Mesenchymal stem cell (in vitro differentiated cells and primary cell): ENCODE data around the gene SORBS1.

Experiments
- DNase-seq: peaks from one replicate; pipeline ENCODE4 v3.0.0-alpha.2; 2013
- H2AFZ ChIP-seq: one replicate; pipeline ENCODE4 v1.6.1; 2013; ENCODE audit warnings: low read depth, mild to moderate bottlenecking, control low read depth, inconsistent platforms, low read length, moderate library complexity
- H2AK5ac ChIP-seq: 2 replicates; pipeline ENCODE4 v1.6.1; 2013; ENCODE audit warnings: low read length, moderate library complexity, mild to moderate bottlenecking, inconsistent platforms; ENCODE audit not compliant: severe bottlenecking
- H2BK120ac ChIP-seq: one replicate; pipeline ENCODE4 v1.6.1; 2013; ENCODE audit warnings: low read depth, mild to moderate bottlenecking, inconsistent platforms, low read length, moderate library complexity
- H2BK12ac ChIP-seq, 2 experiments: one replicate each; pipeline ENCODE4 v1.6.1; 2013; ENCODE audit warnings: inconsistent platforms in 2 of 2, low read length in 2 of 2, mild to moderate bottlenecking in 2 of 2, moderate library complexity in 2 of 2, control low read depth in 1 of 2
- H2BK15ac ChIP-seq: one replicate; pipeline ENCODE4 v1.6.1; 2013; ENCODE audit warnings: mild to moderate bottlenecking, low read depth, inconsistent platforms; ENCODE audit not compliant: poor library complexity, severe bottlenecking
- H2BK5ac ChIP-seq: 2 replicates; pipeline ENCODE4 v1.6.1; 2013; ENCODE audit warnings: low read depth, mild to moderate bottlenecking, low read length, control low read depth, inconsistent platforms; ENCODE audit not compliant: poor library complexity, severe bottlenecking
- H3K14ac ChIP-seq, 2 experiments: one replicate each; pipeline ENCODE4 v1.6.1; 2013; ENCODE audit warnings: inconsistent platforms in 2 of 2, low read length in 2 of 2, control low read depth in 1 of 2, mild to moderate bottlenecking in 1 of 2, moderate library complexity in 1 of 2
- H3K18ac ChIP-seq, 2 experiments: one replicate each; pipeline ENCODE4 v1.6.1; 2013; ENCODE audit warnings: inconsistent platforms in 2 of 2, low read length in 2 of 2, control low read depth in 1 of 2, low read depth in 1 of 2, mild to moderate bottlenecking in 1 of 2
- H3K23ac ChIP-seq, 2 experiments: one replicate each; pipeline ENCODE4 v1.6.1; 2013; ENCODE audit warnings: inconsistent platforms in 2 of 2, low read length in 2 of 2, mild to moderate bottlenecking in 2 of 2, moderate library complexity in 2 of 2, control low read depth in 1 of 2
- H3K27ac ChIP-seq: 2 replicates; pipeline ENCODE4 v1.5.1; 2013; ENCODE audit warnings: mild to moderate bottlenecking, moderate library complexity, low read length, control low read depth, inconsistent platforms; ENCODE audit not compliant: poor library complexity, severe bottlenecking
- H3K27me3 ChIP-seq, 2 experiments: 2 replicates each; pipeline versions ENCODE4 v1.6.1 to v1.7.0; 2013; ENCODE audit warnings: low read length in 2 of 2, mild to moderate bottlenecking in 2 of 2, moderate library complexity in 2 of 2, control low read depth in 1 of 2, inconsistent platforms in 1 of 2; ENCODE audit not compliant: control insufficient read depth in 1 of 2, insufficient read depth in 1 of 2
- H3K36me3 ChIP-seq, 2 experiments: 2 replicates each; pipeline versions ENCODE4 v1.6.1 to v1.7.0; 2013; ENCODE audit warnings: low read length in 2 of 2, control low read depth in 1 of 2, inconsistent platforms in 1 of 2, low read depth in 1 of 2, mild to moderate bottlenecking in 1 of 2; ENCODE audit not compliant: insufficient read depth in 2 of 2, control insufficient read depth in 1 of 2
- H3K4ac ChIP-seq, 2 experiments: one replicate each; pipeline ENCODE4 v1.6.1; 2013; ENCODE audit warnings: inconsistent platforms in 2 of 2, low read length in 2 of 2, mild to moderate bottlenecking in 2 of 2, moderate library complexity in 2 of 2, control low read depth in 1 of 2, low read depth in 1 of 2
- H3K4me1 ChIP-seq: 2 replicates; pipeline ENCODE4 v1.6.1; 2013; ENCODE audit warnings: low read depth, low read length, control low read depth; ENCODE audit not compliant: control insufficient read depth, insufficient read depth
- H3K4me2 ChIP-seq: 2 replicates; pipeline ENCODE4 v1.6.1; 2013; ENCODE audit warnings: low read length, mild to moderate bottlenecking, inconsistent platforms; ENCODE audit not compliant: poor library complexity, severe bottlenecking
- H3K4me3 ChIP-seq, 2 experiments: 2 replicates each; pipeline versions ENCODE4 v1.5.1 to v1.7.0; 2013; ENCODE audit warnings: low read length in 2 of 2, mild to moderate bottlenecking in 2 of 2, control low read depth in 1 of 2, low read depth in 1 of 2; ENCODE audit not compliant: insufficient read depth in 1 of 2
- H3K79me1 ChIP-seq: replicated peaks from 2 replicates; pipeline ENCODE4 v1.6.1; 2013; ENCODE audit warnings: mild to moderate bottlenecking, control low read depth, low read length, inconsistent platforms; ENCODE audit not compliant: poor library complexity, severe bottlenecking
- H3K9ac ChIP-seq: 2 replicates; pipeline ENCODE4 v1.7.0; 2013; ENCODE audit warnings: mild to moderate bottlenecking, low read length, moderate library complexity
- H3K9me3 ChIP-seq: 2 replicates; pipeline ENCODE4 v1.7.0; 2013; ENCODE audit warnings: mild to moderate bottlenecking, low read length; ENCODE audit not compliant: control insufficient read depth
- H4K8ac ChIP-seq: one replicate; pipeline ENCODE4 v1.6.1; 2013; ENCODE audit warnings: inconsistent platforms, mild to moderate bottlenecking, low read length, moderate library complexity
- H4K91ac ChIP-seq: one replicate; pipeline ENCODE4 v1.6.1; 2013; ENCODE audit warnings: mild to moderate bottlenecking, low read length, inconsistent platforms
- WGBS: methylation state at CpG from one replicate; pipeline ENCODE4 v1.1.7; 2013; ENCODE audit warnings: mixed read lengths; 5-methylcytosine and 5-hydroxymethylcytosine counted together

Gene SORBS1

DNA sequence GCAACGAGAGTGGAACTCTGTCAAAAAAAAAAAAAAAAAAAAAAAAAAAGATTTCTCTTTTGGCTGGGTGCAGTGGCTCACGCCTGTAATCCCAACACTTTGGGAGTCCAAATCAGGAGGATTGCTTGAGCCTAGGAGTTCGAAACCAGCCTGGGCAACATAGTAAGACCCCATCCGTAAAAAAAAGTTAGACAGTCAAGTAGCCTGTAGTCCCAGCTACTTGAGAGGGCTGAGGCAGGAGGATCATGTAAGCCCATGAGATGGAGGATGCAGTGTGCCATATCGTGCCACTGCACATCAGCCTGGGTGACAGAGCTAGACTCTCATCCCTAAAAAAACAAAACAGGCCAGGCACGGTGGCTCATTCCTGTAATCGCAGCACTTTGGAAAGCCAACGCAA lies 295.6 kb downstream of the SORBS1 start:
- no peak overlapping the region for H2BK5ac ChIP-seq

DNA sequence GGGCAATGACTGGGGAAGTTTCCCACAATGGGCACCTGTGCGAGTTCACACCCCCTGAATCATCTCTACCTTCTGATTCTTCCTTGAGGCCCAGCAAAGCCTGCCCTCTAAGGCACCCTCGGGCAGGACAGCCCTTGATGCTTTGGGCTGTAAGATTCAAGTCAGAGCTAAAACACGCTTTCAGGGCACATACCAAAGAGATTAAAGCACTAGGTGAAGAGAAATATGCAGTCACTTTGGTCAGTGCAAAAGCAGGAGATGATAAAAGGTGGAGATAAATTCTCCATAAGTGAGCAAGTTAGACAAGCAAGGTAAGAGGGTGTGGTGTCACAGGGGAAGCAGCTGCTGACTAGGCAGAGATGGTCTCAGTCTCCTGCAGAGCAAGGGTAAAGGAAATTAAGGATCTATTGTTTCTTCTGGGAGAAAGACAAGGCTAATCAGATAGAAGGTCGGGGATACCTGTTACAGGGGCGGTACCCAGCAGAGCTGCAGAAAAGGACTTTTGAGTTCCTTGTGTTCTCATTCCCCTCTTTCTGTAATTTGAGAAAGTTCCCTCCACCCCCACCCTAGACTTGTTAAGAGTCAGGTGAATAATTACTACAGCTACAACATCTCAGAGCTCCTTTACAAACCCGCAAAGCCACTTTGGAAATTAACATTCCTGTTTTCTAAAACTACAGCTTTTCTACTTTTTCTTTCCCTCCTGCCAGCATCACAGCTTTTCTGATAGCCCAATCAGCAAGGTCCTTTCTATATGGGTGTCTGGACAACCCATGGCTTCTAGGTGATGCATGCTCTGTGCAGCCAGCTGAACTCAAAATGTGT lies 296.7 kb downstream of the SORBS1 start:
- H3K9me3 ChIP-seq, result no peaks in the 10 kb centered on the region

More for the DNA sequence above, 295.6 kb downstream of the SORBS1 start:
- Histone ChIP-seq H4K8ac (no peak overlapping the region), H3K18ac (no peak overlapping the region), H3K4me1 (peaks cover 25% of the 10 kb centered on the region), H3K14ac (no peak overlapping the region), H3K4me2 (no peak overlapping the region), H3K27ac (no peak overlapping the region), H2AFZ (no peak overlapping the region), H2BK15ac (no peak overlapping the region), H3K4me3 (no peak overlapping the region), H4K91ac (no peak overlapping the region), H3K79me1 (peaks cover 17% of the 10 kb centered on the region), H2BK12ac (no peak overlapping the region), H2BK120ac (no peak overlapping the region), H2AK5ac (no peak overlapping the region), H3K4ac (no peak overlapping the region), H3K23ac (no peak overlapping the region), H3K36me3 (peaks cover 0 to 20% of the 10 kb centered on the region in 2 experiments), H3K27me3 (no peaks in the 10 kb centered on the region), H3K9ac (no peak overlapping the region), H3K9me3 (no peaks in the 10 kb centered on the region)
- DNase-seq, result no peak
- WGBS, result 98% methylated on average over 8 of the region's 8 CpGs

DNA sequence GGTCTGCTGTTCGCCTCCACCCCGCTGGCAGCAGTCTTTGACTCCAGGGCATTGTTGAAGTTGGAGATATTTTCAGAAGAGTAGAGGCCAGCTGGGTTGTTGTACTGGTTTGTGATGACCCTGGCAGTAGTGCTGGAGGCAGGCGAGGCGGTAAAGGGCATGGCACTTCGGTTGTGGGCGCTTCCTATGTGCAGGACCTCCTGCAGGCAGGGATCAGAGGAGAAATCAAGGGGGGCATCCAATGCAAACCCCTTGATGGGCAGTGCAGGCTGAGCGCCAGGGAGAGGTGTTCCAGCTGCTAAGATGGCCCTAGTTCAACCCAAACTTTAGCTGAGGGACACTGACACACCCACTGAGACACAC lies 297.3 kb downstream of the SORBS1 start:
- H3K4me2 ChIP-seq, result no peak overlapping the region
- no peak for DNase-seq
- no peaks in the 10 kb centered on the region for H3K27me3 ChIP-seq
- peak overlapping the region; percentile 18 for H2BK15ac ChIP-seq
- H4K91ac ChIP-seq, result no peak overlapping the region
- peak overlapping the region; percentile 86 for H2AK5ac ChIP-seq
- H3K79me1 ChIP-seq, result peaks cover 14% of the 10 kb centered on the region
- H2AFZ ChIP-seq, result no peak overlapping the region
- H3K4me1 ChIP-seq, result peaks cover 29% of the 10 kb centered on the region
- 94% methylated on average over 7 of the region's 7 CpGs for WGBS
- H3K27ac ChIP-seq, result peak overlapping the region; percentile 8
- no peak overlapping the region for H3K4me3 ChIP-seq
- no peak overlapping the region for H3K9ac ChIP-seq
- peak overlapping the region; percentile 13 to 75 for H3K18ac ChIP-seq
- H3K23ac ChIP-seq, result no peak overlapping the region
- H3K14ac ChIP-seq, result no peak overlapping the region
- peak overlapping the region; percentile 42 for H2BK120ac ChIP-seq
- H2BK12ac ChIP-seq, result peak overlapping the region in 1 of 2 experiments; percentile 72
- H3K36me3 ChIP-seq, result peaks cover 0 to 22% of the 10 kb centered on the region in 2 experiments
- no peak overlapping the region for H3K4ac ChIP-seq
- no peaks in the 10 kb centered on the region for H3K9me3 ChIP-seq
- peak overlapping the region; percentile 19 for H4K8ac ChIP-seq
- H2BK5ac ChIP-seq, result peak overlapping the region; percentile 57

More for the DNA sequence above, 296.7 kb downstream of the SORBS1 start:
- no peak overlapping the region for H4K8ac ChIP-seq
- no peak overlapping the region for H2BK120ac ChIP-seq
- H3K27ac ChIP-seq, result peak overlapping the region; percentile 8
- H2AFZ ChIP-seq, result no peak overlapping the region
- H4K91ac ChIP-seq, result no peak overlapping the region
- no peak overlapping the region for H3K14ac ChIP-seq
- peak overlapping the region; percentile 57 for H2BK5ac ChIP-seq
- H3K4me2 ChIP-seq, result no peak overlapping the region
- H3K23ac ChIP-seq, result no peak overlapping the region
- no peak overlapping the region for H3K4me3 ChIP-seq
- H3K4me1 ChIP-seq, result peaks cover 29% of the 10 kb centered on the region
- H3K79me1 ChIP-seq, result peaks cover 14% of the 10 kb centered on the region
- peak overlapping the region in 1 of 2 experiments; percentile 65 for H3K18ac ChIP-seq
- peak overlapping the region; percentile 18 for H2BK15ac ChIP-seq
- no peak overlapping the region for H2BK12ac ChIP-seq
- 82% methylated on average over 6 of the region's 6 CpGs for WGBS
- no peak for DNase-seq
- peaks cover 0 to 22% of the 10 kb centered on the region in 2 experiments for H3K36me3 ChIP-seq
- no peaks in the 10 kb centered on the region for H3K27me3 ChIP-seq
- H2AK5ac ChIP-seq, result peak overlapping the region; percentile 86
- no peak overlapping the region for H3K4ac ChIP-seq
- no peak overlapping the region for H3K9ac ChIP-seq

DNA sequence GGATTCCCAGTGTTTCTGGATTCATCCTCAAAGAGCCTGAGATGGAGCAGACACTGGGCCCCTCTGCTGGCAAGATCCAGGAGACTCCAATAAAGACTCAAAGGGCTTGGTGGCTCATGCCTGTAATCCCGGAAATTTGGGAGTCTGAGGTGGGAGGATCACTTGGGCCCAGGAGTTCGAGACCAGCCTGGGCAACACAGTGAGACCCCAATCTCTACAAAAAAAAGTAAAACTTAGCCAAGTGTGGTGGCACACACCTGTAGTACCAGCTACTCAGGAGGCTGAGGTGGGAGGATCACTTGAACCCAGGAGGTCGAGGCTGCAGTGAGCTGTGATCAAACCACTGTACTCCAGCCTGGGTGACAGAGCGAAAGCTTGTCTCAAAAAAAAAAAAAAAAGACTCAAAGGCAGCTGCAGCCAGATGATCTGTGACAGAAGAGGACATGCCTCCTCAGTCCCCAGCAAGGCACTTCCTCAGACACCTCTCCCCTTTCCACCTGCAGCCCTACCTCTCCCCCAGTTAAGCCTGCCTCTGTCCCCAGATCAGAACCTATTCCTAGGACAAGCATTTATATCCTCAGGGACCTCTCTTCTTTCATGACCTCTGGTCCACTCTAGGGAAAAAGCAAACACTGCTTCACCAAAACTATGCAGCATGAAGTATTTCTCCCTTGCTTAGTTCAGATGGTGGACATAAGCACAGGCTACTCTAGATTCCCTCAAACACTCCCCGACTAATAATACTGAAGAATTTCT lies 298.2 kb downstream of the SORBS1 start:
- peak overlapping the region; percentile 88 for H2AK5ac ChIP-seq
- H3K36me3 ChIP-seq, result peaks cover 0 to 20% of the 10 kb centered on the region in 2 experiments
- no peak overlapping the region for H3K4me3 ChIP-seq
- 80% methylated on average over 3 of the region's 5 CpGs for WGBS
- no peak overlapping the region for H3K9ac ChIP-seq
- no peak overlapping the region for H3K4ac ChIP-seq
- H4K91ac ChIP-seq, result no peak overlapping the region
- H3K18ac ChIP-seq, result no peak overlapping the region
- H2BK12ac ChIP-seq, result no peak overlapping the region
- H3K4me2 ChIP-seq, result no peak overlapping the region
- no peak overlapping the region for H2BK120ac ChIP-seq
- H3K14ac ChIP-seq, result no peak overlapping the region
- no peak overlapping the region for H4K8ac ChIP-seq
- no peak overlapping the region for H2BK15ac ChIP-seq
- H3K9me3 ChIP-seq, result no peaks in the 10 kb centered on the region
- H3K27me3 ChIP-seq, result no peaks in the 10 kb centered on the region
- peak overlapping the region; percentile 28 for H3K27ac ChIP-seq
- peaks cover 25% of the 10 kb centered on the region for H3K4me1 ChIP-seq
- peaks cover 15% of the 10 kb centered on the region for H3K79me1 ChIP-seq
- H2BK5ac ChIP-seq, result no peak overlapping the region
- peak; percentile 56 for DNase-seq
- no peak overlapping the region for H2AFZ ChIP-seq
- H3K23ac ChIP-seq, result no peak overlapping the region
